ENCODE results near the gene SLA2. TPM values are rescaled to one million over a fixed set of nuclear protein-coding genes. Genes with fewer than 3 reads are reported as not detected.

SLA2 gene
- total and polyA plus RNA-seq, 2 donors from 2014 or later = 0.24 to 1.5 TPM

DNA sequence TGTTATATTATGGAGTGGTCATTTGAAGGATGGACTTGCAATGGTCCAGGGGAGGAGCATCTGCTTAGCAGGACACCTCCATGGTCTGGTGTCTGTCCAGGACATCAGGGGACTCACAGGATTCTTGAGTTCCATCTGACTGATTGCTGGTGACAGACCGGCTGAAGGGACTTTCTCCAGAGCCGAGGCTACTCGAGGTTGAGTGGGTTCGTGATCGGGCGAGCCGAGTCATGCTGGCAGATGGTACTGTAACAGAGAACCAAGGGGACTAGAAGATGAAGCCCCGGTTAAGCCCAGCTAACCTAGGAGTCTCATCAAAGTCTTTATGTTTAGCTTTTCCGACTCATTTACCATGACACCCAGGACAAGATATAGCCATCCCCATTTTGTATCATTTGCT lies 7.5 kb upstream of the SLA2 start:
- no peak overlapping the region for H3K4me3 ChIP-seq (ENCODE audit: low read length in 3 of 3)
- TF ChIP-seq, protein P1, sequence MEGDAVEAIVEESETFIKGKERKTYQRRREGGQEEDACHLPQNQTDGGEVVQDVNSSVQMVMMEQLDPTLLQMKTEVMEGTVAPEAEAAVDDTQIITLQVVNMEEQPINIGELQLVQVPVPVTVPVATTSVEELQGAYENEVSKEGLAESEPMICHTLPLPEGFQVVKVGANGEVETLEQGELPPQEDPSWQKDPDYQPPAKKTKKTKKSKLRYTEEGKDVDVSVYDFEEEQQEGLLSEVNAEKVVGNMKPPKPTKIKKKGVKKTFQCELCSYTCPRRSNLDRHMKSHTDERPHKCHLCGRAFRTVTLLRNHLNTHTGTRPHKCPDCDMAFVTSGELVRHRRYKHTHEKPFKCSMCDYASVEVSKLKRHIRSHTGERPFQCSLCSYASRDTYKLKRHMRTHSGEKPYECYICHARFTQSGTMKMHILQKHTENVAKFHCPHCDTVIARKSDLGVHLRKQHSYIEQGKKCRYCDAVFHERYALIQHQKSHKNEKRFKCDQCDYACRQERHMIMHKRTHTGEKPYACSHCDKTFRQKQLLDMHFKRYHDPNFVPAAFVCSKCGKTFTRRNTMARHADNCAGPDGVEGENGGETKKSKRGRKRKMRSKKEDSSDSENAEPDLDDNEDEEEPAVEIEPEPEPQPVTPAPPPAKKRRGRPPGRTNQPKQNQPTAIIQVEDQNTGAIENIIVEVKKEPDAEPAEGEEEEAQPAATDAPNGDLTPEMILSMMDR (IDR thresholded peaks at IDR 0.05; ENCODE audit: borderline replicate concordance, extremely low read depth, insufficient read depth) = no peak
- FAIRE-seq = no peak
- peaks cover 0 to 6% (median 5%) of the 10 kb centered on the region in 3 donors for H3K36me3 ChIP-seq (ENCODE audit: control insufficient read depth in 2 of 3, insufficient read depth in 3 of 3, low read length in 3 of 3)
- no peak overlapping the region for H3K27ac ChIP-seq (ENCODE audit: low read depth in 2 of 2, low read length in 2 of 2)
- no peaks in the 10 kb centered on the region for H3K9me3 ChIP-seq (ENCODE audit: control insufficient read depth in 2 of 3, insufficient read depth in 1 of 3, low read length in 3 of 3)
- H3K9ac ChIP-seq (ENCODE audit: low read length in 3 of 3) = no peak overlapping the region
- no peaks in the 10 kb centered on the region for H3K4me1 ChIP-seq (ENCODE audit: control insufficient read depth in 2 of 3, insufficient read depth in 2 of 3, low read depth in 1 of 3, low read length in 3 of 3)
- H3K27me3 ChIP-seq (ENCODE audit: control insufficient read depth, insufficient read depth, low read length) = no peaks in the 10 kb centered on the region
- intact Hi-C loops (cut with DNase I) = no loop called here
- no peak for DNase-seq

DNA sequence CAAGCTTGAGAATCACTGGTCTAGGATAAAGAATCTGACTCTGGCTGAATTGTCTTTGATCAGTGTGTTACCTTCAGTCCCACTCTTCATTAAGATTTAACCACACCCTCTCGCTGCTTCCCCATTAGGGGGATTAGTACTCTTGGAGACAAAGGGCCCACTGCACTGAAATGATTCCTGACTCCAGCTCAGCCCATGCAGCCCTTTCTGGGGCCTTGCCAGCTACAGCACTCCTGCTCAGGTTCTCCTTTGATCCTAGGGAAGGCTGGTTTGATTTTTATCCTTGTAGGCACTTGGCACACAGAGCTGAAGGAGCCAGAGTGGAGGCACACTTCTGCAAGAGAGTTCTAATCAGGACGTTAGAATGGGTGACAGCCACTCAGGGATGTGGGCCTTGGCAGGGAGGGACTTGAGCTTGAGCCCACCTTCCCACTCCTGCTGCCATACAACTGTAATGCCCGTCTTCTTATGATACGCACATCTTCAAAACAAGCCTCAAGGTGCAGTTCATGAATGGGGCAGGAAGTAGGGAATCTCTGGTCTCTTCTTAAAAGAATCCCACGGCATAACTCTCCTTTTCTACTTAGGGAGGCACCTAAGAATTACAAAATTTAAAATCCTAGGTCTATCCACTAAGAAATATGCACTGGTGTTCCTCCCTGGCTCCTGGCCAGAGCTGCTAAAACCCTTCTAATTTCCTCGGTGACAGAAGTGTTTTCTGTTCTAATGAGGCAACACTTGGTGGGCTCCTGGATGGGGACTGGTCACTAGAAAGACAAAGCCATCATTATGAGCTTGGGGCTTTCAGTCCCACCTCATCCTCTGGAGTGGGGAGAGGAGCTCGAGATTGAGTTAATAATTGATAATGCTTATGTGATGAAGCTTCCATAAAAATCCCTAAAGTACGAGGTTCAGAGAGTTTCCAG lies 1.5 kb upstream of the SLA2 start:
- DNase-seq (no peak), FAIRE-seq (no peak)
- H3K9me3 ChIP-seq (ENCODE audit: control insufficient read depth in 2 of 3, insufficient read depth in 1 of 3, low read length in 3 of 3) = no peaks in the 10 kb centered on the region
- H3K27ac ChIP-seq (ENCODE audit: low read depth in 2 of 2, low read length in 2 of 2) = no peak overlapping the region
- no peak overlapping the region for H3K9ac ChIP-seq (ENCODE audit: low read length in 3 of 3)
- no peaks in the 10 kb centered on the region for H3K27me3 ChIP-seq (ENCODE audit: control insufficient read depth, insufficient read depth, low read length)
- intact Hi-C loops (cut with DNase I) = no loop called here
- TF ChIP-seq, protein P1 (IDR thresholded peaks at IDR 0.05; ENCODE audit: borderline replicate concordance, extremely low read depth, insufficient read depth) = no peak
- H3K4me1 ChIP-seq (ENCODE audit: control insufficient read depth in 2 of 3, insufficient read depth in 2 of 3, low read depth in 1 of 3, low read length in 3 of 3) = no peaks in the 10 kb centered on the region
- H3K36me3 ChIP-seq (ENCODE audit: control insufficient read depth in 2 of 3, insufficient read depth in 3 of 3, low read length in 3 of 3) = no peaks in the 10 kb centered on the region
- H3K4me3 ChIP-seq (ENCODE audit: low read length in 3 of 3) = no peak overlapping the region

DNA sequence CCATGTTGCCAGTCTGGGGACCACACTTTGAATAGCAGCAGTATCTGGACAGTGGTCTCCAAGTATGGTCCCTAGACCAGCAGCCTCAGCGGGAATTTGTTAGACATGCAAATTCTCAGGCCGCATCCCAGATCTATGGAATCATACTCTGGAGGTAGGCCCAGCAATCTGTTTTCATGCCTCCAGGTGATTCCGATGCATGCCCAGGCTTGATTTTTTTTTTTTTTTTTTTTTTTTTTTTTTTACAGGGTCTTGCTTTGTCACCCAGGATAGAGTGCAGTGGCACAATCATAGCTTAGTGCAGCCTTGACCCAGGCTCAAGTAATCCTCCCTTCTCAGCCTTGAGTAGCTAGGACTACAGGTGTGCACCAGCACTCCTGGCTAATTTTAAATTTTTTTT lies 682 bp upstream of the SLA2 start:
- Histone ChIP-seq H3K27ac (ENCODE audit: low read depth in 2 of 2, low read length in 2 of 2) (no peak overlapping the region), H3K9me3 (ENCODE audit: control insufficient read depth in 2 of 3, insufficient read depth in 1 of 3, low read length in 3 of 3) (no peaks in the 10 kb centered on the region), H3K9ac (ENCODE audit: low read length in 3 of 3) (no peak overlapping the region), H3K4me1 (ENCODE audit: control insufficient read depth in 2 of 3, insufficient read depth in 2 of 3, low read depth in 1 of 3, low read length in 3 of 3) (no peaks in the 10 kb centered on the region), H3K4me3 (ENCODE audit: low read length in 3 of 3) (no peak overlapping the region), H3K36me3 (ENCODE audit: control insufficient read depth in 2 of 3, insufficient read depth in 3 of 3, low read length in 3 of 3) (no peaks in the 10 kb centered on the region), H3K27me3 (ENCODE audit: control insufficient read depth, insufficient read depth, low read length) (no peaks in the 10 kb centered on the region)
- intact Hi-C loops (cut with DNase I) = no loop called here
- no peak for DNase-seq
- TF ChIP-seq, protein P1 (IDR thresholded peaks at IDR 0.05; ENCODE audit: borderline replicate concordance, extremely low read depth, insufficient read depth) = no peak
- FAIRE-seq = no peak
